Measurements from ENCODE around the gene TEX44. TPM values are rescaled to one million over a fixed set of nuclear protein-coding genes. Genes with fewer than 3 reads are reported as not detected.
A peak's percentile ranks its signal among the peaks of the same experiment; 100 is the strongest.

Gene TEX44
- total RNA-seq, 4 donors from 2014 or later = not detected

- TF ChIP-seq POLR2A (IDR thresholded peaks at IDR 0.05) (no peak), CTCF (IDR thresholded peaks at IDR 0.05) (no peak)
- WGBS, 2 donors = 43 to 44% methylated on average over 9 of the region's 9 CpGs
- H3K4me3 ChIP-seq (ENCODE audit: low read depth, poor library complexity, severe bottlenecking) = no peak overlapping the region
- intact Hi-C loops (cut with DNase I; ENCODE audit: low total_unique reads) = loop anchor here (1.0 to 5.0 kb wide), 2 partner anchors 66 to 101 kb away; no protein-coding TSS in a partner anchor
- DNase-seq (ENCODE audit: low spot score in 2 of 2) = peak in 1 of 2 donors; percentile 76
These were observed 18.8 kb downstream of the TEX44 start for GRCh38 chr2:231611273-231612108.

- H3K4me3 ChIP-seq (ENCODE audit: low read depth, poor library complexity, severe bottlenecking) = no peak overlapping the region
- intact Hi-C loops (cut with DNase I; ENCODE audit: low total_unique reads) = loop anchor here (5.0 kb wide), 1 partner anchor 65 kb away; no protein-coding TSS in a partner anchor
- peak in 1 of 2 donors; percentile 91 for DNase-seq (ENCODE audit: low spot score in 2 of 2)
- TF ChIP-seq POLR2A (IDR thresholded peaks at IDR 0.05) = no peak
- no peak for TF ChIP-seq CTCF (IDR thresholded peaks at IDR 0.05)
- WGBS, 2 donors = 12 to 13% methylated on average over 10 of the region's 10 CpGs
These were observed 19.4 kb downstream of the TEX44 start for GRCh38 chr2:231612109-231612455.

- intact Hi-C loops (cut with DNase I; ENCODE audit: low total_unique reads) = loop anchor here (5.0 kb wide), 1 partner anchor 65 kb away; no protein-coding TSS in a partner anchor
- H3K4me3 ChIP-seq (ENCODE audit: low read depth, poor library complexity, severe bottlenecking) = no peak overlapping the region
- 13 to 16% methylated on average over 21 of the region's 21 CpGs for WGBS, 2 donors
- DNase-seq (ENCODE audit: low spot score in 2 of 2) = peak; percentile 95 to 99
- TF ChIP-seq CTCF (IDR thresholded peaks at IDR 0.05) = peak in 1 of 3 donors; percentile 94
- no peak for TF ChIP-seq POLR2A (IDR thresholded peaks at IDR 0.05)
These were observed 20.0 kb downstream of the TEX44 start for GRCh38 chr2:231612456-231613330.

- peak; percentile 47 to 91 for DNase-seq (ENCODE audit: low spot score in 2 of 2)
- TF ChIP-seq CTCF (IDR thresholded peaks at IDR 0.05) (no peak), POLR2A (IDR thresholded peaks at IDR 0.05) (no peak)
- 7% methylated on average over 9 of the region's 9 CpGs for WGBS, 2 donors
- H3K4me3 ChIP-seq (ENCODE audit: low read depth, poor library complexity, severe bottlenecking) = no peak overlapping the region
- intact Hi-C loops (cut with DNase I; ENCODE audit: low total_unique reads) = loop anchor here (5.0 kb wide), 1 partner anchor 64 kb away; no protein-coding TSS in a partner anchor
These were observed 20.6 kb downstream of the TEX44 start for GRCh38 chr2:231613331-231613662.

GRCh38 chr2:231613663-231614558 lies 21.2 kb downstream of the TEX44 start:
- no peak overlapping the region for H3K4me3 ChIP-seq (ENCODE audit: low read depth, poor library complexity, severe bottlenecking)
- WGBS, 2 donors = 1 to 2% methylated on average over 27 to 62 of the region's 86 CpGs
- DNase-seq (ENCODE audit: low spot score in 2 of 2) = peak; percentile 79 to 96
- no peak for TF ChIP-seq POLR2A (IDR thresholded peaks at IDR 0.05)
- TF ChIP-seq CTCF (IDR thresholded peaks at IDR 0.05) = no peak
- intact Hi-C loops (cut with DNase I; ENCODE audit: low total_unique reads) = loop anchor here (5.0 kb wide), 1 partner anchor 63 kb away; no protein-coding TSS in a partner anchor

Data from lower leg skin (tissue), 4 donors.